ENCODE results near the gene KCTD13. TPM values are rescaled to one million over a fixed set of nuclear protein-coding genes. Genes with fewer than 3 reads are reported as not detected.

The KCTD13 gene
- total RNA-seq, 6 donors from 2014 or later, result 15.5 to 71.2 (median 24.4) TPM

DNA sequence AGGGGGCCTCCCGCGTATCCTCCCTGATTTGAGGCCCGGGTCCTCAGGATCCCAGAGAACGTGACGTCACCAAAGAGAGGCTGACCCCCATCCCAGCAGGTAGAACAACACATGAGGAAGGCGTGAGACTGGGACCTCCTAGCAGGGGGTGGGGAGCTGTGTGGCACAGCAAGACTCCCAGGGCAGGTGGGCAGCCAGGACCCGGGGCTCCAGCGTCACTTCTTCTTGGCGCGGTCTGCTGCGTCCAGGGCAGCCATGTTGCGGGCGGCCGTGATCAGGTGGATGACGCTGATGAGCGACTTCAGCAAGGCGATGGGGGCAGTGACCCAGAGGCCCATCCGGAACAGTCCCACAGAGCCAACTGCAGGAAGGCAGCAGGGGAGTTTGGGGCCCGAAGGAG lies 67.1 kb downstream of the KCTD13 start:
- TF ChIP-seq POLR2A (IDR thresholded peaks at IDR 0.05) (no peak), POLR2AphosphoS5 (IDR thresholded peaks at IDR 0.05) (no peak), EP300 (IDR thresholded peaks at IDR 0.05) (no peak)
- TF ChIP-seq, protein P1, sequence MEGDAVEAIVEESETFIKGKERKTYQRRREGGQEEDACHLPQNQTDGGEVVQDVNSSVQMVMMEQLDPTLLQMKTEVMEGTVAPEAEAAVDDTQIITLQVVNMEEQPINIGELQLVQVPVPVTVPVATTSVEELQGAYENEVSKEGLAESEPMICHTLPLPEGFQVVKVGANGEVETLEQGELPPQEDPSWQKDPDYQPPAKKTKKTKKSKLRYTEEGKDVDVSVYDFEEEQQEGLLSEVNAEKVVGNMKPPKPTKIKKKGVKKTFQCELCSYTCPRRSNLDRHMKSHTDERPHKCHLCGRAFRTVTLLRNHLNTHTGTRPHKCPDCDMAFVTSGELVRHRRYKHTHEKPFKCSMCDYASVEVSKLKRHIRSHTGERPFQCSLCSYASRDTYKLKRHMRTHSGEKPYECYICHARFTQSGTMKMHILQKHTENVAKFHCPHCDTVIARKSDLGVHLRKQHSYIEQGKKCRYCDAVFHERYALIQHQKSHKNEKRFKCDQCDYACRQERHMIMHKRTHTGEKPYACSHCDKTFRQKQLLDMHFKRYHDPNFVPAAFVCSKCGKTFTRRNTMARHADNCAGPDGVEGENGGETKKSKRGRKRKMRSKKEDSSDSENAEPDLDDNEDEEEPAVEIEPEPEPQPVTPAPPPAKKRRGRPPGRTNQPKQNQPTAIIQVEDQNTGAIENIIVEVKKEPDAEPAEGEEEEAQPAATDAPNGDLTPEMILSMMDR (IDR thresholded peaks at IDR 0.05), result no peak
- no peak overlapping the region for H3K27ac ChIP-seq
- H3K27me3 ChIP-seq, result no peaks in the 10 kb centered on the region

DNA sequence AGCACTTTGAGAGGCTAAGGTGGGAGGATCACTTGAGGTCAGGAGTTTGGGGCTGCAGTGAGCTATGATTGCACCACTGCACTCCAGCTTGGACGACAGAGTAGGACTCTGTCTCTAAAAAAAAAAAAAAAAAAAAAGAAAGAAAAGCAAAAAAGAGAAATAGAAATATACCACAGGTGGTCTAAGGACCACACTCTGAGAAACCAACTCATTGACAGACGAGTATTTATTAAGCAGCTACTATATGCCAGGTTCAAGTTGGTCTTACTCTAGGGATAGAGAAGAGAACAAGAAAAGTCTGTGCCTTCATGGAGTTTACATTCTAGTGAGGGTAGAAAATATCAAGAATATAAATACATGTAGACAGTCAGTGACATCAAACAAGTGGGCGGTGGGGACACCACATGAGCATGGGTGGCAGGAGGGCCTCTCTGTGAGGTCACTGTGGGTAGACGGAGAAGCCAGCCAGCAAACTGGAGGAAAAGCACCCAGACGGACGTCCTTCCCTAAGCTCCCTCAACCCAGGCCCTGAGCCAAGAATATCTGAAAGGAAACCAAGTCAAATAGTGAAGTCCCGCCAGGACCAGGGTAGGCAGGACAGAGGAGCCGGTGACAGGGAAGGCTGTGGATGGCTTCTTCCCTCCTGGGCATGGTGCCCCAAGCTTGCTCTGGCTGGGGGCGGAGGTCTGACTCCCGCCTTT lies 67.7 kb downstream of the KCTD13 start:
- Histone ChIP-seq H3K4me3 (no peak overlapping the region), H3K27me3 (no peaks in the 10 kb centered on the region), H3K9me3 (no peaks in the 10 kb centered on the region), H3K36me3 (peaks cover 11 to 31% (median 24%) of the 10 kb centered on the region in 4 donors), H3K4me1 (peaks cover 13 to 19% (median 16%) of the 10 kb centered on the region in 4 donors), H3K27ac (no peak overlapping the region)
- ATAC-seq (ENCODE audit: low FRiP score in 2 of 2) (no peak), DNase-seq (no peak)
- 63 to 71% methylated on average over 9 to 10 of the region's 10 CpGs for WGBS, 2 donors
- TF ChIP-seq EP300 (IDR thresholded peaks at IDR 0.05) (no peak), POLR2AphosphoS5 (IDR thresholded peaks at IDR 0.05) (no peak), POLR2A (IDR thresholded peaks at IDR 0.05) (no peak)
- TF ChIP-seq, protein P1 (IDR thresholded peaks at IDR 0.05), result no peak

More for the DNA sequence above, 67.1 kb downstream of the KCTD13 start:
- WGBS, 2 donors, result 97% methylated on average over 5 to 18 of the region's 19 CpGs
- H3K9me3 ChIP-seq, result no peaks in the 10 kb centered on the region
- peaks cover 11 to 31% (median 24%) of the 10 kb centered on the region in 4 donors for H3K36me3 ChIP-seq
- H3K4me1 ChIP-seq, result peaks cover 19 to 25% (median 20%) of the 10 kb centered on the region in 4 donors
- ATAC-seq (ENCODE audit: low FRiP score in 2 of 2), result no peak
- peak in 1 of 2 donors; percentile 63 for DNase-seq
- no peak overlapping the region for H3K4me3 ChIP-seq

DNA sequence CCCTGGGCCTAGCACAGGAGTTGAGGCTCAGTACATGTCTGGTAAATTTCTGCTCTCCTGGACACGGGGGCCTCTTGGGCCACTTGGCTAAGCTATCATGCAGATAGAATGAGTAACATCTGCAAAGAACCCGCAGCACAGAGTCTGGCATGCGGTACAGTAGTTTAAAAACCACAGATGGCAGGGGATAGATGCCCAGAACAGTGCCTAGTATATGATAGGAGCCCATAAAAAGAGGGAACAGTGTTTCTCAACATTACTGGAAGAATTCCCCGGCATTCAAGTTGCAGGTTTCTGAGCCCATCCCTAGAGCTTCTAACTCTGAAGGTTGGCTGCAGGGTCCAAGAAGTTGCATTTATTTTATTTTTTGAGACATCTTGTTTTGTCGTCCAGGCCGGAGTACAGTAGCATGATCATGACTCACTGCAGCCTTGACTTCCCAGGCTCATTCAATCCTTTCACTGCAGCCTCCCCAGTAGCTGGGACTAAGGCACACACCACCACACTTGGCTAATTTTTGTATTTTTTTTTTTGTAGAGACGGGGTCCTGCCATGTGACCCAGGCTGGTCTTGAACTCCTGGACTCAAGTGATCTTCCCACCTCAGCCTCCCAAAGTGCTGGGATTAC lies 68.8 kb downstream of the KCTD13 start:
- no peaks in the 10 kb centered on the region for H3K27me3 ChIP-seq
- H3K27ac ChIP-seq, result no peak overlapping the region
- DNase-seq, result no peak
- H3K9me3 ChIP-seq, result no peaks in the 10 kb centered on the region
- TF ChIP-seq POLR2AphosphoS5 (IDR thresholded peaks at IDR 0.05) (no peak), POLR2A (IDR thresholded peaks at IDR 0.05) (no peak), EP300 (IDR thresholded peaks at IDR 0.05) (no peak)
- TF ChIP-seq, protein P1 (IDR thresholded peaks at IDR 0.05), result no peak
- no peak overlapping the region for H3K4me3 ChIP-seq
- peaks cover 13 to 16% (median 14%) of the 10 kb centered on the region in 4 donors for H3K4me1 ChIP-seq
- 82 to 88% methylated on average over 7 of the region's 7 CpGs for WGBS, 2 donors
- H3K36me3 ChIP-seq, result peaks cover 11 to 31% (median 24%) of the 10 kb centered on the region in 4 donors
- no peak for ATAC-seq (ENCODE audit: low FRiP score in 2 of 2)

Other genes starting within 250 kb of the KCTD13 start
- 10 to 100 TPM in 3 of 6 donors, 1 to 10 TPM in 3; 4.8 to 17.8 (median 9.8) TPM for gene QPRT, start 247.0 kb downstream of the KCTD13 start, total RNA-seq
- 10 to 100 TPM in 3 of 6 donors, 1 to 10 TPM in 3; 2.4 to 17.3 (median 7.5) TPM for gene C16orf54, start 180.2 kb downstream of the KCTD13 start, total RNA-seq
- gene ZG16, start 148.0 kb downstream of the KCTD13 start, total RNA-seq, result under 1 TPM in 1 of 6 donors, not detected in 5; 0.11 TPM
- gene KIF22, start 135.5 kb downstream of the KCTD13 start, total RNA-seq, result 10 to 100 TPM in 5 of 6 donors, 1 to 10 TPM in 1; 9.1 to 43.5 (median 26.6) TPM
- 100 to 1,000 TPM in 5 of 6 donors, 10 to 100 TPM in 1; 83.7 to 232 (median 165) TPM for gene MAZ, start 119.7 kb downstream of the KCTD13 start, total RNA-seq
- 10 to 100 TPM in 2 of 6 donors, 1 to 10 TPM in 4; 1.4 to 13.6 (median 2.5) TPM for gene PRRT2, start 114.0 kb downstream of the KCTD13 start, total RNA-seq
- 10 to 100 TPM; 22.6 to 49.5 (median 34.6) TPM for gene PAGR1, start 110.1 kb downstream of the KCTD13 start, total RNA-seq
- 100 to 1,000 TPM; 260 to 411 (median 312) TPM for gene MVP, start 105.8 kb downstream of the KCTD13 start, total RNA-seq
- 100 to 1,000 TPM in 1 of 6 donors, 10 to 100 TPM in 5; 60.3 to 119 (median 94.4) TPM for gene CDIPT, start 63.0 kb downstream of the KCTD13 start, total RNA-seq
- gene SEZ6L2, start 26.7 kb downstream of the KCTD13 start, total RNA-seq, result 10 to 100 TPM in 3 of 6 donors, 1 to 10 TPM in 3; 4.2 to 13.5 (median 8.2) TPM
- 1 to 10 TPM in 4 of 6 donors, under 1 TPM in 1, not detected in 1; 0.78 to 4.2 (median 2.4) TPM for gene ASPHD1, start 25.7 kb downstream of the KCTD13 start, total RNA-seq
- 100 to 1,000 TPM in 5 of 6 donors, 10 to 100 TPM in 1; 95.4 to 187 (median 139) TPM for gene TMEM219, start 35.9 kb upstream of the KCTD13 start, total RNA-seq
- gene TAOK2, start 47.6 kb upstream of the KCTD13 start, total RNA-seq, result 100 to 1,000 TPM in 2 of 6 donors, 10 to 100 TPM in 4; 70.2 to 195 (median 81.5) TPM
- 10 to 100 TPM; 11.5 to 28.2 (median 25.0) TPM for gene HIRIP3, start 69.4 kb upstream of the KCTD13 start, total RNA-seq
- gene INO80E, start 70.0 kb upstream of the KCTD13 start, total RNA-seq, result 10 to 100 TPM; 29.5 to 82.8 (median 55.7) TPM
- 10 to 100 TPM in 1 of 6 donors, 1 to 10 TPM in 5; 1.2 to 11.0 (median 6.5) TPM for gene DOC2A, start 84.8 kb upstream of the KCTD13 start, total RNA-seq
- not detected for gene C16orf92, start 97.0 kb upstream of the KCTD13 start, total RNA-seq
- under 1 TPM in 1 of 6 donors, not detected in 5; 0.14 TPM for gene TLCD3B, start 105.0 kb upstream of the KCTD13 start, total RNA-seq
- 100 to 1,000 TPM; 303 to 964 (median 731) TPM for gene ALDOA, start 139.5 kb upstream of the KCTD13 start, total RNA-seq
- 10 to 100 TPM; 44.4 to 99.4 (median 80.0) TPM for gene PPP4C, start 149.8 kb upstream of the KCTD13 start, total RNA-seq
- gene TBX6, start 165.7 kb upstream of the KCTD13 start, total RNA-seq, result 1 to 10 TPM in 5 of 6 donors, under 1 TPM in 1; 0.69 to 9.4 (median 1.4) TPM
- 100 to 1,000 TPM in 4 of 6 donors, 10 to 100 TPM in 2; 81.5 to 228 (median 116) TPM for gene YPEL3, start 170.0 kb upstream of the KCTD13 start, total RNA-seq
- 10 to 100 TPM in 2 of 6 donors, 1 to 10 TPM in 4; 1.1 to 17.8 (median 5.4) TPM for gene GDPD3, start 187.3 kb upstream of the KCTD13 start, total RNA-seq
- gene MAPK3, start 197.0 kb upstream of the KCTD13 start, total RNA-seq, result 100 to 1,000 TPM in 2 of 6 donors, 10 to 100 TPM in 4; 48.9 to 120 (median 76.0) TPM